HG02678 (cell line): Measurements from ENCODE around the gene GRAP.

Source experiments
- ATAC-seq: cut with Tn5 transposase; IDR thresholded peaks from one replicate; pipeline ENCODE4 v1.9.1; 2021; ENCODE audit warnings: mild to moderate bottlenecking, moderate library complexity; ENCODE audit not compliant: unreplicated experiment

Gene GRAP

GRCh38 chr17:19019041-19019941, 27.5 kb downstream of the GRAP start:
- ATAC-seq = no peak

GRCh38 chr17:19018600-19018950, 28.2 kb downstream of the GRAP start:
- no peak for ATAC-seq

GRCh38 chr17:19017804-19018599, 28.8 kb downstream of the GRAP start:
- no peak for ATAC-seq

GRCh38 chr17:19017401-19017800, 29.4 kb downstream of the GRAP start:
- ATAC-seq = no peak

- no peak for ATAC-seq
These were observed 29.9 kb downstream of the GRAP start for GRCh38 chr17:19016881-19017280.

- no peak for ATAC-seq
These were observed 30.5 kb downstream of the GRAP start for GRCh38 chr17:19016297-19016696.

GRCh38 chr17:19015428-19015827, 31.3 kb downstream of the GRAP start:
- no peak for ATAC-seq

GRCh38 chr17:19014628-19015215, 32.0 kb downstream of the GRAP start:
- no peak for ATAC-seq

- no peak for ATAC-seq
These were observed 32.7 kb downstream of the GRAP start for GRCh38 chr17:19013806-19014627.

- ATAC-seq = no peak
These were observed 33.5 kb downstream of the GRAP start for GRCh38 chr17:19013226-19013625.

GRCh38 chr17:19012171-19013080, 34.3 kb downstream of the GRAP start:
- no peak for ATAC-seq

GRCh38 chr17:19011581-19011980, 35.2 kb downstream of the GRAP start:
- ATAC-seq = no peak

GRCh38 chr17:19010729-19011505, 35.8 kb downstream of the GRAP start:
- no peak for ATAC-seq

- no peak for ATAC-seq
These were observed 36.8 kb downstream of the GRAP start for GRCh38 chr17:19009970-19010369.

- ATAC-seq = no peak
These were observed 40.1 kb downstream of the GRAP start for GRCh38 chr17:19006698-19007097.

- ATAC-seq = no peak
These were observed 40.8 kb downstream of the GRAP start for GRCh38 chr17:19005789-19006430.

- ATAC-seq = no peak
These were observed 41.5 kb downstream of the GRAP start for GRCh38 chr17:19005137-19005773.
